ENCODE data around the gene NOX4. TPM values are rescaled to one million over a fixed set of nuclear protein-coding genes. Genes with fewer than 3 reads are reported as not detected.

Gene NOX4
- total and polyA plus RNA-seq, 10 of the 15 experiments (the other 5 are each of a cell fraction or from before 2014, with no cell fraction given) = not detected

DNA sequence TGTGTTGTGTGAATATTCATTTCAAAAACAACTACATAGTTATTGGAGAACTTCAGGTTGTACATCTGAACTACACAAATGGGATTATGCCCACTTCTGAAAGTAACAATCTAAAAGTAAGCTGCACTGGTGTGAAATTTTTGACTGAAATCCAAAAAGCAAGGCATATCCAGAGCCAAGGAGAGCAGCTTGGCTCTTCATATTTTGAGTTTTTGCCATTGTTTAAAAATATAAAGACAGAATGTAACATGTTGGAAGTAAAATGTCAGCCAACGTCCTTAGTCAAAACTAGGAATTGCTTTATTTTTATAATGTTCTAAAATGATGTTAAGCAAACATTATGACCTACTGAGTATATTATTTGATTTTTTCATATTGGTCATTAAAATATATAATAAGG lies 45.8 kb upstream of the NOX4 start (continued):
- TF ChIP-seq NR2C2 (IDR thresholded peaks at IDR 0.05; ENCODE audit: borderline replicate concordance, control insufficient read depth, insufficient read length, low read depth) = no peak
- no peak for TF ChIP-seq NFXL1 (IDR thresholded peaks at IDR 0.05; ENCODE audit: borderline replicate concordance)
- TF ChIP-seq, protein P1, sequence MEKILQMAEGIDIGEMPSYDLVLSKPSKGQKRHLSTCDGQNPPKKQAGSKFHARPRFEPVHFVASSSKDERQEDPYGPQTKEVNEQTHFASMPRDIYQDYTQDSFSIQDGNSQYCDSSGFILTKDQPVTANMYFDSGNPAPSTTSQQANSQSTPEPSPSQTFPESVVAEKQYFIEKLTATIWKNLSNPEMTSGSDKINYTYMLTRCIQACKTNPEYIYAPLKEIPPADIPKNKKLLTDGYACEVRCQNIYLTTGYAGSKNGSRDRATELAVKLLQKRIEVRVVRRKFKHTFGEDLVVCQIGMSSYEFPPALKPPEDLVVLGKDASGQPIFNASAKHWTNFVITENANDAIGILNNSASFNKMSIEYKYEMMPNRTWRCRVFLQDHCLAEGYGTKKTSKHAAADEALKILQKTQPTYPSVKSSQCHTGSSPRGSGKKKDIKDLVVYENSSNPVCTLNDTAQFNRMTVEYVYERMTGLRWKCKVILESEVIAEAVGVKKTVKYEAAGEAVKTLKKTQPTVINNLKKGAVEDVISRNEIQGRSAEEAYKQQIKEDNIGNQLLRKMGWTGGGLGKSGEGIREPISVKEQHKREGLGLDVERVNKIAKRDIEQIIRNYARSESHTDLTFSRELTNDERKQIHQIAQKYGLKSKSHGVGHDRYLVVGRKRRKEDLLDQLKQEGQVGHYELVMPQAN (conservative IDR thresholded peaks at IDR 0.05) = no peak
- TF ChIP-seq, protein P2, sequence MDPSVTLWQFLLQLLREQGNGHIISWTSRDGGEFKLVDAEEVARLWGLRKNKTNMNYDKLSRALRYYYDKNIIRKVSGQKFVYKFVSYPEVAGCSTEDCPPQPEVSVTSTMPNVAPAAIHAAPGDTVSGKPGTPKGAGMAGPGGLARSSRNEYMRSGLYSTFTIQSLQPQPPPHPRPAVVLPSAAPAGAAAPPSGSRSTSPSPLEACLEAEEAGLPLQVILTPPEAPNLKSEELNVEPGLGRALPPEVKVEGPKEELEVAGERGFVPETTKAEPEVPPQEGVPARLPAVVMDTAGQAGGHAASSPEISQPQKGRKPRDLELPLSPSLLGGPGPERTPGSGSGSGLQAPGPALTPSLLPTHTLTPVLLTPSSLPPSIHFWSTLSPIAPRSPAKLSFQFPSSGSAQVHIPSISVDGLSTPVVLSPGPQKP (IDR thresholded peaks at IDR 0.05; ENCODE audit: low read depth, low read length) = no peak
- no peak for TF ChIP-seq MYC (IDR thresholded peaks at IDR 0.05; ENCODE audit: insufficient read depth, insufficient read length, insufficient replicate concordance, low read length, severe bottlenecking)
- TF ChIP-seq ZNF384 (IDR thresholded peaks at IDR 0.05; ENCODE audit: borderline replicate concordance, low read depth, low read length) = no peak
- no peak for TF ChIP-seq CHD2 (IDR thresholded peaks at IDR 0.05; ENCODE audit: borderline replicate concordance, low read depth, low read length)
- no peak for TF ChIP-seq EED (IDR thresholded peaks at IDR 0.05; ENCODE audit: low read depth)

DNA sequence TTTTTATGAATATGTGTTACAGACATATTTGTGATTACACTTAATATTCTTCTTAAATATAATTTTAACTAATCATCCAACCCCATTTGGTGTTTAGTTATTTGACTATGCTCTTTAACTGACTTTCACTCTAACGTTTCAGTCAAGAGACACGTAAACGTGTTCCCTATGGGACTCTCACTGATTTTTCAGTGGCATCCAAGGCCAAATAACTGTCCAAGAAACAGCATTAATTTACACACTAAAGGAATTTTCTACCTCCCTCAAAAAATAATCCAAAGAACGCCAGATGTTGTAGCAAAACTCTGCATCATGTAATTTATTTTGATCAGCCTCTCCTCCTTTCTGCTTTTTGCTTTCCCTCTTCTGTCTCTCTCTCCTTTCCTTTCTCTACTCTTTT lies 44.0 kb upstream of the NOX4 start:
- no peak overlapping the region for H3K4me3 ChIP-seq
- no peak overlapping the region for H3K9ac ChIP-seq (ENCODE audit: control insufficient read depth, insufficient read depth, low read length)
- in situ Hi-C loops (cut with MboI) = no loop called here
- ATAC-seq (no peak), FAIRE-seq (no peak), DNase-seq (ENCODE audit: low read depth, low spot score) (no peak)
- ChIA-PET RAD21 (ENCODE audit: unreplicated experiment) (no interaction called here), SMC1A (ENCODE audit: uncharacterized antibody, unreplicated experiment) (interaction anchor here (1.2 kb wide), 1 partner anchor 23 kb away, joined by 3 read pairs; no protein-coding TSS in a partner anchor), CTCF (no interaction called here), POLR2A (no interaction called here)
- BruUV-seq (replicated peaks) = no TSS peak
- intact Hi-C loops (cut with micrococcal nuclease; ENCODE audit: unreplicated experiment) = no loop called here
- H3K27ac ChIP-seq (ENCODE audit: control insufficient read depth, insufficient read depth) = no peak overlapping the region
- no peaks in the 10 kb centered on the region for H3K36me3 ChIP-seq (ENCODE audit: control insufficient read depth in 2 of 2, insufficient read depth in 2 of 2, low read length in 1 of 2)
- H3K4me2 ChIP-seq (ENCODE audit: control insufficient read depth, insufficient read depth) = no peak overlapping the region
- TF ChIP-seq EP300 (IDR thresholded peaks at IDR 0.05; ENCODE audit: borderline replicate concordance in 1 of 2, control insufficient read depth in 1 of 2, low read depth in 2 of 2, low read length in 2 of 2) = no peak
- TF ChIP-seq, protein P3, sequence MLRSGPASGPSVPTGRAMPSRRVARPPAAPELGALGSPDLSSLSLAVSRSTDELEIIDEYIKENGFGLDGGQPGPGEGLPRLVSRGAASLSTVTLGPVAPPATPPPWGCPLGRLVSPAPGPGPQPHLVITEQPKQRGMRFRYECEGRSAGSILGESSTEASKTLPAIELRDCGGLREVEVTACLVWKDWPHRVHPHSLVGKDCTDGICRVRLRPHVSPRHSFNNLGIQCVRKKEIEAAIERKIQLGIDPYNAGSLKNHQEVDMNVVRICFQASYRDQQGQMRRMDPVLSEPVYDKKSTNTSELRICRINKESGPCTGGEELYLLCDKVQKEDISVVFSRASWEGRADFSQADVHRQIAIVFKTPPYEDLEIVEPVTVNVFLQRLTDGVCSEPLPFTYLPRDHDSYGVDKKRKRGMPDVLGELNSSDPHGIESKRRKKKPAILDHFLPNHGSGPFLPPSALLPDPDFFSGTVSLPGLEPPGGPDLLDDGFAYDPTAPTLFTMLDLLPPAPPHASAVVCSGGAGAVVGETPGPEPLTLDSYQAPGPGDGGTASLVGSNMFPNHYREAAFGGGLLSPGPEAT (IDR thresholded peaks at IDR 0.05; ENCODE audit: low read depth) = no peak
- TF ChIP-seq STAT3 (IDR thresholded peaks at IDR 0.05; ENCODE audit: low read depth, low read length) = no peak
- TF ChIP-seq, protein P4, sequence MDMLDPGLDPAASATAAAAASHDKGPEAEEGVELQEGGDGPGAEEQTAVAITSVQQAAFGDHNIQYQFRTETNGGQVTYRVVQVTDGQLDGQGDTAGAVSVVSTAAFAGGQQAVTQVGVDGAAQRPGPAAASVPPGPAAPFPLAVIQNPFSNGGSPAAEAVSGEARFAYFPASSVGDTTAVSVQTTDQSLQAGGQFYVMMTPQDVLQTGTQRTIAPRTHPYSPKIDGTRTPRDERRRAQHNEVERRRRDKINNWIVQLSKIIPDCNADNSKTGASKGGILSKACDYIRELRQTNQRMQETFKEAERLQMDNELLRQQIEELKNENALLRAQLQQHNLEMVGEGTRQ (IDR thresholded peaks at IDR 0.05; ENCODE audit: borderline replicate concordance, low read depth, low read length) = no peak
- TF ChIP-seq SPI1 (IDR thresholded peaks at IDR 0.05; ENCODE audit: borderline replicate concordance, insufficient read depth, low read depth, low read length) = no peak
- no peaks in the 10 kb centered on the region for H4K20me1 ChIP-seq (ENCODE audit: control insufficient read depth, insufficient read depth)
- no peaks in the 10 kb centered on the region for H3K27me3 ChIP-seq (replicated peaks in 1 of 2; ENCODE audit: control insufficient read depth in 2 of 2, insufficient read depth in 2 of 2, low read length in 1 of 2)
- no peak overlapping the region for H2AFZ ChIP-seq (ENCODE audit: control insufficient read depth, low read depth, low read length)
- H3K79me2 ChIP-seq (ENCODE audit: control insufficient read depth, insufficient read depth, low read length) = no peaks in the 10 kb centered on the region
- no peaks in the 10 kb centered on the region for H3K4me1 ChIP-seq (ENCODE audit: control insufficient read depth, insufficient read depth, low read length)
- H3K9me3 ChIP-seq (replicated peaks; ENCODE audit: control insufficient read depth, insufficient read depth, low read length) = no peaks in the 10 kb centered on the region
- 0% methylated on average over 4 of the region's 4 CpGs for WGBS (ENCODE audit: insufficient coverage, insufficient replicate concordance, low lambda C conversion rate, missing lambda C conversion rate)

Measured in GM12878 (cell line).